ENCODE results near the gene MYL5.

DNA sequence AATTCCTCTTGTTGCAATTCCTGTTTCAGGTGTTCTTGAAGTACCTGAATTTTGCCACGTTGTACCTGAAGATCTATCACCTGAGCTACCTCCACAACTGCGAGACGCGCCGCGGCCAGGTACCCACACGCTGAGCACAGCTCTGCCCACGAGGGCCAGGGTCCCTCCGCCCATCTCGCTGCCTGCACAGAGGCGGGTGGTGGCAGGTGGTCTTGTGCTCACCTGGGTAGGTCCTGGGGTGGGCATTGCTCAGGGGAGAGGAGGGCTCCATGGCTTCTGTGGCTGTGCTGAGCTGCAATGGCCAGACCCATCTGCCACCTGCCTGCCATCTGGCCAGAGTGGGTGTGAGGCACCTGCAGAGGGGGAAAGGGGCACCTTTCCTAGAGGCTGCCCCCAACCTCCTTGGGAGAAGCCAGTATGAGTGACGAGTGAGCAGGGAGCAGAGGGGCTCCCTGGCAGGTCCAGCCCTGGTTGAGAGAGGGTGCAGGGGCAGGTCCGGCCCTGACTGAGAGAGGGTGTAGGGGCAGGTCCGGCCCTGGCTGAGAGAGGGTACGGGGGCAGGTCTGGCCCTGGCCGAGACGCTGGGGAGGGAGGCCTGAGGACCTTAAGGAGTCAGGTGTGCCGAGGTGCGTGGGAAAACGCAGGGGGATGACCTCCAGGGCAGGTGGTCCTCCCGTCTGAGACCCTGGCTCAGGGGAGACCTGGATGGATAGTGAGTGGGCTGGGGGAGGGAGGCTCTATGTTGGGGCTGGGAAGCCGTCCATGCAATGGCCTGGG is 38.3 kb upstream of the MYL5 start:
- TF ChIP-seq JUND (IDR thresholded peaks at IDR 0.05) (no peak), SP1 (IDR thresholded peaks at IDR 0.05) (no peak), FOXA1 (IDR thresholded peaks at IDR 0.05) (no peak), MAX (IDR thresholded peaks at IDR 0.05) (no peak), RAD21 (IDR thresholded peaks at IDR 0.05) (no peak), TAF1 (conservative IDR thresholded peaks at IDR 0.05) (no peak), REST (IDR thresholded peaks at IDR 0.05) (no peak)
- TF ChIP-seq, protein P1, sequence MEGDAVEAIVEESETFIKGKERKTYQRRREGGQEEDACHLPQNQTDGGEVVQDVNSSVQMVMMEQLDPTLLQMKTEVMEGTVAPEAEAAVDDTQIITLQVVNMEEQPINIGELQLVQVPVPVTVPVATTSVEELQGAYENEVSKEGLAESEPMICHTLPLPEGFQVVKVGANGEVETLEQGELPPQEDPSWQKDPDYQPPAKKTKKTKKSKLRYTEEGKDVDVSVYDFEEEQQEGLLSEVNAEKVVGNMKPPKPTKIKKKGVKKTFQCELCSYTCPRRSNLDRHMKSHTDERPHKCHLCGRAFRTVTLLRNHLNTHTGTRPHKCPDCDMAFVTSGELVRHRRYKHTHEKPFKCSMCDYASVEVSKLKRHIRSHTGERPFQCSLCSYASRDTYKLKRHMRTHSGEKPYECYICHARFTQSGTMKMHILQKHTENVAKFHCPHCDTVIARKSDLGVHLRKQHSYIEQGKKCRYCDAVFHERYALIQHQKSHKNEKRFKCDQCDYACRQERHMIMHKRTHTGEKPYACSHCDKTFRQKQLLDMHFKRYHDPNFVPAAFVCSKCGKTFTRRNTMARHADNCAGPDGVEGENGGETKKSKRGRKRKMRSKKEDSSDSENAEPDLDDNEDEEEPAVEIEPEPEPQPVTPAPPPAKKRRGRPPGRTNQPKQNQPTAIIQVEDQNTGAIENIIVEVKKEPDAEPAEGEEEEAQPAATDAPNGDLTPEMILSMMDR (IDR thresholded peaks at IDR 0.05; ENCODE audit: low read depth, low read length, missing input control) = no peak
- TF ChIP-seq, protein P2, sequence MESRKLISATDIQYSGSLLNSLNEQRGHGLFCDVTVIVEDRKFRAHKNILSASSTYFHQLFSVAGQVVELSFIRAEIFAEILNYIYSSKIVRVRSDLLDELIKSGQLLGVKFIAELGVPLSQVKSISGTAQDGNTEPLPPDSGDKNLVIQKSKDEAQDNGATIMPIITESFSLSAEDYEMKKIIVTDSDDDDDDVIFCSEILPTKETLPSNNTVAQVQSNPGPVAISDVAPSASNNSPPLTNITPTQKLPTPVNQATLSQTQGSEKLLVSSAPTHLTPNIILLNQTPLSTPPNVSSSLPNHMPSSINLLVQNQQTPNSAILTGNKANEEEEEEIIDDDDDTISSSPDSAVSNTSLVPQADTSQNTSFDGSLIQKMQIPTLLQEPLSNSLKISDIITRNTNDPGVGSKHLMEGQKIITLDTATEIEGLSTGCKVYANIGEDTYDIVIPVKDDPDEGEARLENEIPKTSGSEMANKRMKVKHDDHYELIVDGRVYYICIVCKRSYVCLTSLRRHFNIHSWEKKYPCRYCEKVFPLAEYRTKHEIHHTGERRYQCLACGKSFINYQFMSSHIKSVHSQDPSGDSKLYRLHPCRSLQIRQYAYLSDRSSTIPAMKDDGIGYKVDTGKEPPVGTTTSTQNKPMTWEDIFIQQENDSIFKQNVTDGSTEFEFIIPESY (IDR thresholded peaks at IDR 0.05) = no peak

All from liver (tissue), 3 donors.